Measurements from ENCODE around the gene AKAP8L. TPM values are rescaled to one million over a fixed set of nuclear protein-coding genes. Genes with fewer than 3 reads are reported as not detected.
A peak's percentile ranks its signal among the peaks of the same experiment; 100 is the strongest.

AKAP8L gene
- total RNA-seq, 6 experiments from 2014 or later: 49.4 to 54.4 (median 52.0) TPM

DNA sequence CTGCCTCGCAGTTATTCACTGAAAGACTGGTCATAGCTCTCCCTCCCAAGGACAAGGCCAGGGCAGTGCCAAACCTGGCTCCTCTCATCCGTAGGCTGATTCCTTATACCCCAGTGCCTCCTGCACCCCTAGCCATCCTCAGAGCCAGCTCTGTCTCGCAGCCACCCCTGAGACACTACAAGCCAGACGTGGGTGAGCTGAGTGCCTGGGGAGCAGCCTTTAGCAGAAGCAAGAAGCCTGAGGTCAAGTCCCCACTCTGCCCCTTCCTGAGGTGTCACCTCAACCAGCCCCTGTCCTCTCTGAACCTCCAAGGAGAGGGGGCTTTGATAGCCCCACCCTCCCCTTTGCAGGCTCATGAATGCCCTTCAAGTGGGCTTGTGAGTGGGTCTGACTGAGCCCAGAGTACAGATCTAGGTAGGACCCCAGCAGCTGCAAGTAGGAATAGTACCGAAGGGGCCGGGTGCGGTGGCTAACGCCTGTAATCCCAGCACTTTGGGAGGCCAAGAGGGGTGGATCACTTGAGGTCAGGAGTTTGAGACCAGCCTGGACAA is 14.8 kb upstream of the AKAP8L start:
- H3K36me3 Mint-ChIP-seq (ENCODE audit: low read depth): peaks cover 9% of the 10 kb centered on the region
- peaks cover 23% of the 10 kb centered on the region for H3K4me1 Mint-ChIP-seq (ENCODE audit: low read depth)
- no peaks in the 10 kb centered on the region for H3K9me3 Mint-ChIP-seq
- H3K27me3 Mint-ChIP-seq (ENCODE audit: insufficient read depth): peaks cover 5% of the 10 kb centered on the region
- TF ChIP-seq, protein P1, sequence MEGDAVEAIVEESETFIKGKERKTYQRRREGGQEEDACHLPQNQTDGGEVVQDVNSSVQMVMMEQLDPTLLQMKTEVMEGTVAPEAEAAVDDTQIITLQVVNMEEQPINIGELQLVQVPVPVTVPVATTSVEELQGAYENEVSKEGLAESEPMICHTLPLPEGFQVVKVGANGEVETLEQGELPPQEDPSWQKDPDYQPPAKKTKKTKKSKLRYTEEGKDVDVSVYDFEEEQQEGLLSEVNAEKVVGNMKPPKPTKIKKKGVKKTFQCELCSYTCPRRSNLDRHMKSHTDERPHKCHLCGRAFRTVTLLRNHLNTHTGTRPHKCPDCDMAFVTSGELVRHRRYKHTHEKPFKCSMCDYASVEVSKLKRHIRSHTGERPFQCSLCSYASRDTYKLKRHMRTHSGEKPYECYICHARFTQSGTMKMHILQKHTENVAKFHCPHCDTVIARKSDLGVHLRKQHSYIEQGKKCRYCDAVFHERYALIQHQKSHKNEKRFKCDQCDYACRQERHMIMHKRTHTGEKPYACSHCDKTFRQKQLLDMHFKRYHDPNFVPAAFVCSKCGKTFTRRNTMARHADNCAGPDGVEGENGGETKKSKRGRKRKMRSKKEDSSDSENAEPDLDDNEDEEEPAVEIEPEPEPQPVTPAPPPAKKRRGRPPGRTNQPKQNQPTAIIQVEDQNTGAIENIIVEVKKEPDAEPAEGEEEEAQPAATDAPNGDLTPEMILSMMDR (IDR thresholded peaks at IDR 0.05): no peak
- DNase-seq: no peak
- peak overlapping the region; percentile 97 for H3K4me3 Mint-ChIP-seq
- peak overlapping the region; percentile 93 for H3K27ac Mint-ChIP-seq

DNA sequence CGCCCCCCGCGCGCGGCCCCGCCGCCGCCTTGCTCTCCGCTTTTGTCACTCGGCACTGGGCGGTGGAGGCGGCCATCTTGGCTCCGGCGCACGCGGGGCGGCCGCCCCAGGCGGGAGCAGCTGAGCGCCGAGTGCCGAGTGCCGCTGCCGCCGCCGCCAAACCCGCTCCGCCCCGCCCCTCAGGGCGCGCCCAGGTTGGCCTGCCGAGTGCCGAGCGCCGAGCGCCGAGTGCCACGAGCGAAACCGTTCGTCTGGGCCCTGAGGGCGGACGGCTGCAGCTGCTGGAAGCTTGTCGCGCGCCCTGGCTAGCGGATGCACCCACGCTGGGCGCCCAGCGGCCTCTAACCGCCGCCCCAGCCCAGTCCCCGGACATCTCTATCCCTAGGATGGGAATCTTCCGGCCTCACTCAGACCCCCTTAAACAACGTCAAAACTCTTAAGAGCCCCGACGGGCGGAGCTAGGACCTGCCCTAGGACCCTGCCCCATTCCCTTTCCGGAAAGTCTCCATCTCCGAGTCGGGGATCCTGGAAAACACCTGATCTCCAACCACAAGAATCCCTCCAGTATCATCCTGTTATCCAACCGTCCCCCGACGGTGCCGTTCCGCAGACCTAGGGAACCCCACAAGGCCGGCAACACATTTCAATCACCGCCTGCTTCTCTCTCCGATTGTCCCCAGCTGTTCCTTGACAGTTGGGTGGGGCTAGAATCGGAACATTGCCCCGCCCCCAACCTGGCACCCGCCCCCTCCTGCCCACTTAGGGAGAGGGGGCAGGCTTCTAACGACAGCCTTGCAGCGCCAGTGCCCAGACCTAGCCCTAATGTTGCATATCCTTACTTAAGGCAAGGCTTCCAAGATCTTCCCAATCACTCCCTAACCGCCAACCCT is 14.1 kb upstream of the AKAP8L start:
- Mint-ChIP-seq H3K27ac (peak overlapping the region; percentile 93), H3K36me3 (ENCODE audit: low read depth) (peaks cover 9% of the 10 kb centered on the region), H3K9me3 (no peaks in the 10 kb centered on the region), H3K4me1 (ENCODE audit: low read depth) (peaks cover 23% of the 10 kb centered on the region), H3K4me3 (peak overlapping the region; percentile 97), H3K27me3 (ENCODE audit: insufficient read depth) (peaks cover 5% of the 10 kb centered on the region)
- peak; percentile 91 for DNase-seq
- TF ChIP-seq, protein P1 (IDR thresholded peaks at IDR 0.05): no peak

DNA sequence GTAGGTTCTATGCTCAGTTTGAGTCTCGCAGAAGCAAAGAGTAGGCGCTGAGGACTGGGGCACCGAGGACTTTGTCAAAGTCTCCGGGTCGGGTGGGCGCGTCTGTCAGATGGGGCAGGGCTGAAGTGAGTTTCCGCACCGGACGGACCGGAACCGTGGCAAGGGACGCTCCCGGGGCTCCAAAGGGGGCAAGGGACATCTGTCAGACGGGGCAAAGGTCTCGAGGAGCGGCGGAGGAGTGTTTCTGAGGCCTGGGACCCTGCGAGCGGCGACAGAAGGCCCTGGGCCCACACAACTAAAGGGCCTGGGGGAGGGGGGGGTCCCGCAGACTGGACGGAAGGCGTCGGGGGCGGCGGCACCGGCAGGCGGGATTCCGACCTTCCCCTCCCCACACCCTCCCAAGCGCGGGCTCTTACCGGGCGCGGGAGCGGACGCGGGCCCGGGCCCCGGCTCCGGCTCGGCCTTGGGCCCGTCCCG is 13.3 kb upstream of the AKAP8L start:
- Mint-ChIP-seq H3K9me3 (no peaks in the 10 kb centered on the region), H3K27ac (peak overlapping the region; percentile 86), H3K4me1 (ENCODE audit: low read depth) (peaks cover 23% of the 10 kb centered on the region), H3K4me3 (peak overlapping the region; percentile 92), H3K36me3 (ENCODE audit: low read depth) (peaks cover 15% of the 10 kb centered on the region), H3K27me3 (ENCODE audit: insufficient read depth) (peaks cover 5% of the 10 kb centered on the region)
- TF ChIP-seq, protein P1 (IDR thresholded peaks at IDR 0.05): no peak
- DNase-seq: no peak

DNA sequence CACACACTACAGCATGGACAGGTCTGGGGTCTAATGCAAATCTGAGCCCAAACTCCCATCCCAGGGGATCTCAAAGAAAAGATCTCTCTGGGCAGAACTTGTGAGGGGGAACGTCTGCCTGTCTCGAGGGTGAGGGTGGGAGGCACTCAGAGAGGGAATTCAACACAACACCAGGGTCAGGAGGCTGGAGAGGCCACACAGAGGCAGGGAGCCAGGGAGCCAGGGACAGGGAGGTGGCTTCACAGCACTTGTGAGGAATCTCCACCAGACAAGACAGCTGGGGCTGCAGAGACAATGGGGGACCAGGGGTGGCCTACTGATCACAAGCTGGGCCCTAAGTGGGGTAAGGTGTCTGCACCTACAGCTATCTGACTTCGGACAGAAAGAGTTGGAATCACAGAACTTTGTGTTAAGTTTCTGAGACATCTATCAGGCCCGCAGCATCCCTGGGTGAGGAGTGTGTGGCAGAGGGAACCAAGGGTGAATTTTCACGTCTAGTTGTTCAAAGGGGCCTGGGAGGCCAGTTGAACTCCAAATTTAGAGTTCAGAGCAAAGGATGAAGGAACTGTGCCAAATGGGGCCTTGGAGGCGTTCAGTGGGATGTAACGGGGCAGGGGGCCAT is 12.7 kb upstream of the AKAP8L start:
- no peak for DNase-seq
- peaks cover 20% of the 10 kb centered on the region for H3K36me3 Mint-ChIP-seq (ENCODE audit: low read depth)
- H3K9me3 Mint-ChIP-seq: no peaks in the 10 kb centered on the region
- H3K27me3 Mint-ChIP-seq (ENCODE audit: insufficient read depth): peaks cover 5% of the 10 kb centered on the region
- peaks cover 23% of the 10 kb centered on the region for H3K4me1 Mint-ChIP-seq (ENCODE audit: low read depth)
- TF ChIP-seq, protein P1 (IDR thresholded peaks at IDR 0.05): no peak
- H3K27ac Mint-ChIP-seq: peak overlapping the region; percentile 86
- peak overlapping the region; percentile 92 for H3K4me3 Mint-ChIP-seq

DNA sequence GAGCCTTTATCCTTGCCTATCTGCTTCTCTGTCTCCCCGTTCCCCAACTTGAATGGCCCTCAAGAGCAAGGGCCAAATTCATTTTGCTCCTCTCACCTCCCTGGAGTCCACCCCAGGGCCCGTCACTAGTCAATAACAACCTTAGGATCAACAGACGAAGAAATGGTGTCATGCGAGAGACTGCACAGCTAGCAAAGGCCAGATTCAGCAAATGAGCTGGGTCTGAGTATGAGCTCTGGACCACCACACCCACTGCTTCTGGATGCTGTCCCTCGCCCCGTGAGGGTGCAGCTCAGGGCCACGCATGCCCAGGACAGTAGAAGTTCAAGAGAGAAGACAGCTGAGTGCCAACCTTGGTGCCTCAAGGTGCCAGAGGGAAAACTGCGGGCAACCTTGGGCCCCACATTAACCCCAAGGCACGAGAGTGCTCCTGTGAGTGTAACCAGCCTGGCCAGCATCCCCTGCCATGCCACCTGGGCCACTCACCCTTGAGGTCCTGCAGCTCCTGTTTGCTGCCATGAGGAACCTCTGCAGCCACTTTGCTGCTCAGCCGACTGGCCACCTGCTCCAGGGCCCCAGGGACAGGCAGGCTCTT is 11.8 kb upstream of the AKAP8L start:
- peaks cover 29% of the 10 kb centered on the region for H3K36me3 Mint-ChIP-seq (ENCODE audit: low read depth)
- TF ChIP-seq, protein P1 (IDR thresholded peaks at IDR 0.05): no peak
- no peak for DNase-seq
- peak overlapping the region; percentile 92 for H3K4me3 Mint-ChIP-seq
- no peaks in the 10 kb centered on the region for H3K9me3 Mint-ChIP-seq
- 0 out of 2 replicates have a peak overlapping the region, but pooled peaks have one; percentile 86 for H3K27ac Mint-ChIP-seq
- peaks cover 23% of the 10 kb centered on the region for H3K4me1 Mint-ChIP-seq (ENCODE audit: low read depth)
- H3K27me3 Mint-ChIP-seq (ENCODE audit: insufficient read depth): peaks cover 5% of the 10 kb centered on the region

Data from HFFc6 (cell line).